ENCODE results near the gene RABGAP1L. TPM values are rescaled to one million over a fixed set of nuclear protein-coding genes. Genes with fewer than 3 reads are reported as not detected.
A peak's percentile ranks its signal among the peaks of the same experiment; 100 is the strongest.
"Not testable (repeated sequence)": the region's sequence is repeated elsewhere in the genome, so short reads cannot be mapped to it uniquely, and the experiment has no call there.

RABGAP1L gene
- polyA plus RNA-seq (ENCODE audit: insufficient read length) = 9.2 TPM

DNA sequence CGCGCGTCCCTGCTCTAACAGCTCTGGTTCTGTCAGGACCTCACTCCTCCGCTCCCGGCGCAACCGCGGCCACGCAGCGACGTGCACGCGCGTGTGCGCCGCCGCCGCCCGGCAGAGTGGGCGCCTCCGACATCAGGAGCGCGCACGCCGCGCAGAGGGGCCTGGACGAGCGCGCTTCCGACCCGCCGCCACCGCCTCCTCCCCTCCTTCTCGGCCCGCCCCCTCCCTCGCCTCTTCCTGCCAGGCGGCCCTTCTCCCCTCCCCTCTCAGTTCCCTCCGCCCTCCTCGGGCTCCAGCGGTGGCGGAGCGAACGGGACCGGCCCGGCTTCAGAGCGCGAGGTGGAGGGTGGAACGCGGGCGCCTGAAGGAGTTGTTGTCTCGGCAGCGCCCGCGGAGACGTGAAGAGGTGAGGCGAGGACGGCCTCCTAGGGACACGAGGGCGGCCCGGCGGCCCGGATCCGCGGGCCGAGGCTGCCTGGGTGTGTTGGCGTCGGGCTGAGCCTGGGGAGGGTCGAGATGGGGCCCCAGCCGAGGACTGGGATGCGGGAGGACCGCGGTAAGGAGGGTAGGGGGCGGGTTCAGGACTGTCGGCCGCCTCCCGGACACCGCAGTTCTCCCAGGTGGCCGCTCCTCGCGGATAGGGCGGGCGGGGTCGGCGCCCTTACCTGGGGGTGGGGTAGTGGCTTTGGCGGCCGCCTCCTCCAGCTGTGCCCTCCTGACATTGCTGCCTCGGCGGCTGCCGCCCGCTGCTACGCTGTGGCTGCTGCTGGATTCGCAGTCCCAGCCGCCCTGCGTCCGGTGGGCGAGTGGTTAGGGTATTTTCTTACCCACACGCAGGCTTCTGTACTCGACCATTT lies at the start of gene RABGAP1L:
TSS of gene RABGAP1L (plus strand) at position 269 of the 857 bp plus-strand sequence.
- peak; percentile 99 for DNase-seq

DNA sequence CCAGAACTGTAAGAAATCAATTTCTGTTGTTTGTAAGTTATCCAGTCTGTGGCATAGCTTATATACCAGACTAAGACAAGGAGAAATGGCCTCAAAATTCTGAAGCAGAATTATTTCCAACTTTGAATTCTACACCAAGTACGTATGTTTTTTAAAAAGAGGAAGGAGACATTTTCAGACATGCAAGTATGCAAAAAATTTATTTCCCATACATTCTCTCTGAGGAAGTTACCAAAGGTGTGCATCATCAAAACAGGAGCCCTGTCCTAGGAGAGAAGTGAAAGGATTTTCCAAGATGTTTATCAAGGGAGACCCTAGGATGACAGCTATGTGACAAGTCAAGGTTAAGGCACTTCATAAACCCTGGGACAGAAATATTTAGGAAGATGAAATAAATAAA lies 49.3 kb upstream of the RABGAP1L start:
- no peak for DNase-seq

DNA sequence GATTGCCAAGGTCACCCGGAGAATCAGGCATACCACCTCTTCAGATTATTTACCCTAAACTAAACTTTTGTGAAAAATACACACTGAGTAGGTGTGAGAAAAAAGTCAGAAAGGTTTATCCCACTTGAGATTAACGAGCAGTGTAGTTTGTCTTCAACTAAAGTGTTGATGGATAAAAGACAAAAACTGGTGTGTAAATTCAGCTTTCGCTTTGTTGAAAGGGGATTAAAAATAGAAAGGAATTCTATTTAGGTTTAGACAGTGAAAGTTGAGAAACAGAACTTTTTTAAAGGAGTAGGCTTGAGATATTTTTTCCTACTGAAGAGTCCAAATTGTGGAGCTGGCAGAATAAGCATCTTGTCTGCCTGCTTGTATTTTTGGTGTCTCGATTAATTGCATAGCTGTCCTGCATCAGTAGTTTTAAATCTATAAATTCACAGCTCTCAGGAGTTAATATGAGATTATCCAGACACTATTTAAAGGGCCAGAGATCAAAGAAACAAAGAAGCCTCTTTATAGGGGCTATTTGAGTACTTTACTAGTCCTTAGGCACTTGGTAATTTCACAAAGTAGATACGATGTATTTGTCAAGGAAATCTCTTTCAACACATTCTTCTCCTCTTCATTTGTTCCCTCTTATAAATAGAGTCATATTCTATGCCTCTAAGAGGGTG lies 46.7 kb upstream of the RABGAP1L start:
- peak; percentile 15 for DNase-seq

DNA sequence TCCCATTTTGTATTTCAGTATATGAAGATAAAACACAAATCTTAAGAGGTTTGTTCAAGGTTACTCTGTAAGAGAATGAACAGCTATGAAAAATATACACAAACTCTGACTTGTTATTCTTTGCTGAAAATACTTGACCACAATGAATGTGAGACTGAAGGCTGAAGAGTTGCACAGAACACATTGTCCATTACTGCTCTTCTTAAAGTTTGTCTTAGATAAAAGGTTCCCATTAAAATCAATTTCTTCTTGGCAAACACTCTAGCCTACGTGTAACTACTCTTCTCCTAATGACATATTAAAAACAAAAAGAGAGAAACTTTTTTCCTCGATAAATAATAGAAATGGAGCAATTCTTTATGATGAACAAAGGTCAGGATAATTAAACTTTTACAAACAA lies 45.2 kb upstream of the RABGAP1L start:
- no peak for DNase-seq

DNA sequence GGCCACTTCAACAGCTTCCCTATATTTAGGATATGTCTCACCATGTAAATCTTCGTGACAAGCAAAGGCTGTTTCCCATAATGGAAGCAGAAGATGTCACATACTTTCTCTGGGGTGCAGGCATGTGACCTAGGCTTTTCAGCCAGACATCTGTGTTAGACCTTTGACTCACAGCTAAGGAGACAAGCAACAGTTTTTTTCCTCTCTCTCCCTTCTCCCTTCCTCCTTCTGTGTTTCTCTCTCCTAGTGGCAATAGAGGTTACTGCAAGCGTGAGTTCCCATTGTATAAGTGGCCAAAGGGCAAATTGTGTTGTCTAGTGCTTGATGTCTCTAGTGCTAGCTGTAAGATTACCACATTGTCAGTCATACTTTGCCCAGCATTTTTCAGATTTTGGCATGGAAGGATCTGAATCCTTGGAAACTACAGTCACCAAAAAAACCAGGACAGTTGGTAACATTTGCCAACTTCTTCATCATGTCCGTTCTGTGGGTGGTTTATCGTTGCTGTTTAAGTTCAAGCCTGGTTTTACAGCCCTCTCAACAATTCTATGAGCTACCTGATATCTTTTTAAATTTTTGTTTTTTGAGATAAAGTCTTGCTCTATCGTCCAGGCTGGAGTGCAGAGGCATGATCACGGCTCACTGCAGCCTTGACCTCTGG lies 44.4 kb upstream of the RABGAP1L start:
- no peak for DNase-seq

DNA sequence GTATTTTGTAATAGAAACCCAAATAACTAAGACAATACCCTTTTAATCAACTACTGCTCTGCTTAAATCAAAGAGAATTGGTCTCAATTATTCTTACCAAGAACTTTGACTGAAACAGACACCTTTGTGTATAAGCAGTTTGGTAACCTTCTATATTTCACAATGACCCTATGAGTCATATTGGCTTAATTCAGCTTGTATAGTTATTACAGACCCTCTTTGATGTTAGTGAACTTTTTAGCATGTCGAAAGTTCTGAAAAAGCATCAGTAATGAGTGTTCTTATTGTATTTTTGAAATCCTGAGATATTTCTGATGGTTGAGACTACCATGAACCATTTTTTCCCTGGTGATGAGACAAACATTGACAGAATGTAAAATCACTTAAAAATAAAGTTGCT lies 43.3 kb upstream of the RABGAP1L start:
- no peak for DNase-seq

DNA sequence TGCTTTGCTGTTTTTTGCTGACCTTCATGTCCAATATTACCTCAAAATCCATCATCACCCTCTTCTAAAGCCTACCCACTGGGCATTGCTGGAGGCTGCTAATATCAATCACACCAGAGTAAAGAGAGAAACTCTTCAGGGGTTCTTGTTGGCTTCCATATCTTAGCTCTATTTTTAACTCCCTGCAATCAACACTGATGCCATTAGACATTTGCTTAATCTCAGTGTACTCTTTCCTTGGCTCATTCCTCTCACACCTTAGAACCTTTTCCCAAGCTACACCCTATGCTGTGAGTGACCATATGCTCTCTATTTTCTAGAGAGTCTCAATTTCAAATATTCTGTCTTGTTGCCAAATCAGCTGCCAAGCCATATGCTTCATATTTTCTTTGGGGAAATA lies 40.6 kb upstream of the RABGAP1L start:
- DNase-seq = no peak

DNA sequence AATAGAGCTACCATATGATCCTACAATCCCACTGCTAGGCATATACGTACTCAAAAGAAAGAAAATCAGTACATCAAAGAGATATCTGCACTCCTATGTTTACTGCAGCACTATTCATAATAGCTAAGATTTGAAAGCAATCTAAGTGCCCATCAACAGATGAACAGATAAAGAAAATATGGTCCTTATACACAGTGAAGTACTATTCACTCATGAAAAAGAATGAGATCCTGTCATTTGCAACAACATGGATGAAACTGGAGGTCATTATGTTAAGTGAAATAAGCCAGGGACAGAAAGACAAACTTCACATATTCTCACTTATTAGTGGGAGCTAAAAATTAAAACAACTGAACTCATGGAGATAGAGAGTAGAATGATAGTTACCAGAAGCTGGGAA lies 37.0 kb upstream of the RABGAP1L start:
- DNase-seq = not testable (repeated sequence)

DNA sequence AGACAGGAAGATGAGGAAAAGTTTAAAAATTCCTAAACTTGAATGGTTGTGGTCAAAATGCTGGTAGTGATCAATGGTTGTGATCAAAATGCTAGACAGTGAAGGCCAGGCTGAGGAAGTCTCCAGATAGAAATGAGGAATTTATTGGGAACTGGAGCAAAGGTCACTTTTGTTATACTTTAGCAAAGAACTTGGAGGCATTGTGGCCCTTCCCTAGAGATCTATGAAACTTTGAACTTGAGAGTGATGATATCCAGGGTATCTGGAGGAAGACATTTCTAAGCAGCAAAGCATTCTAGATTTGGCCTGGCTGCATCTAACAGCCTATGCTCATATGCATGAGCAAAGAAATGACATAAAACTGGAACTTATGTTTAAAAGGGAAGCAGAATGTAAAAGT lies 35.5 kb upstream of the RABGAP1L start:
- DNase-seq = no peak

DNA sequence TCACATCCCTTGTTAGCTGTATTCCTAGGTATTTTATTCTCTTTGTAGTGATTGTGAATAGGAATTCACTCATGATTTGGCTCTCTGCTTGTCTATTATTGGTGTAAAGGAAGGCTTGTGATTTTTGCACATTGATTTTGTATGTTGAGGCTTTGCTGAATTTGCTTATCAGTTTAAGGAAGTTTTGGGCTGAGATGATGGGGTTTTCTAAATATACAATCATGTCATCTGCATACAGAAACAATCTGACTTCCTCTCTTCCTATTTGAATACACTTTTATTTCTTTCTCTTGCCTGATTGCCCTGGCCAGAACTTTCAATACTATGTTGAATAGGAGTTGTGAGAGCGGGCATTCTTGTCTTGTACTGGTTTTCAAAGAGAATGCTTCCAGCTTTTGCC lies 32.1 kb upstream of the RABGAP1L start:
- DNase-seq = not testable (repeated sequence)

DNA sequence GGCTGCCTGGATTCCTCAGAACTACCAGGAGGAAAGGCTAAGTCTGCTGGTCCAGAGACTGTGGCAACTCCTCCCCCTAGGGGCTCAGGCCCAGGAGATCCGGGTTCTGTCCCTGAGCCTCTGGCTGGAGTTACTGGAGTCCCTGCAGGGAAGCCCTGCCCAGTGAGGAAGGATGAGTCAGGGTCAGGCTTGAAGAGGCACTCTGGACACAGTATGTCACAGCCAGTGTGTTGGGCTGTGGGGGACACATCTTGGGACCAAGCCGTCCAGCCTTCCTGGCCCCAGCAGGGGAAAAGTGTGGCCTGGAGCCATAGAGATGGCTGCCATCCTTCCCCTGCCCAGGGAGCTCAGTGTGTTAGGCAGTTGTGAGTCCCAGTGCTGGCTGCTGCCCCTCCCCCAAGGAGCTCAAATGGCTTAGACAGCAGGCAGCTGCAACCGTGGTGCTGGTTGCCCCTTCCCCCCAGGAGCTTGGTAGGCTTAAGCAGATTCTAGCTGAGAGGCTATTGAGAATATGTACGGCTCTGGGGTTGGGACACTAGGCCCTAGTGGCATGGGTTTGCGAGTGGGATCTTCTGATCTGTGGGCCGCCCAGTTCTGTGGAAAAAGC lies 28.2 kb upstream of the RABGAP1L start:
- no peak for DNase-seq

DNA sequence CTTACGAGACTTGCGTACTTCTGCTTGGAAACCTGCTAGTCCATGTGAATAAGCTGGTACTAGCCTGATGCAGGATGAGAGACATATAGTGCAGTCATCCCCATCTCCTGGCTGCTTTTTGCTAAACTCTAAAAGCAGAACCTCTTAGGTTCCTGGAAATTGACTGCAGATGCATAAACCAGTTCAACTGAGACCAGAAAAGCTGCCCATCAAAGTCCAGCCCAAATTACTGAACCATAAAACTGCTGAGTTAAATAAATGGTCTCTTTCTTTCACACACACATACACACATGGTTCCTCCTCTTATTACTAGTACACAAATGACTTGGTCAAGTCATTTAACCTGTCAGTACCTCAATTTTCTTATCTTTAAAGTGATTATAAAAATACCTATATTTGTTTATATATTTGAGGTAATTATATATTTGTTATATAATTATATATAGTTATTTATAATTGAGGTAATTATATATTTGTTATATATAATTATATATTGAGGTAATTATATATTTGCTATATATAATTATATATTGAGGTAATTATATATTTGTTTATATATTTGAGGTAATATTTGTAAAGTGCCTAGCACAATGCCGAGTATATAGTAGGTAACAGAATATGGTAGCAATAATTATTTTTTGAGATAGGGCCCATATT lies 25.2 kb upstream of the RABGAP1L start:
- no peak for DNase-seq

DNA sequence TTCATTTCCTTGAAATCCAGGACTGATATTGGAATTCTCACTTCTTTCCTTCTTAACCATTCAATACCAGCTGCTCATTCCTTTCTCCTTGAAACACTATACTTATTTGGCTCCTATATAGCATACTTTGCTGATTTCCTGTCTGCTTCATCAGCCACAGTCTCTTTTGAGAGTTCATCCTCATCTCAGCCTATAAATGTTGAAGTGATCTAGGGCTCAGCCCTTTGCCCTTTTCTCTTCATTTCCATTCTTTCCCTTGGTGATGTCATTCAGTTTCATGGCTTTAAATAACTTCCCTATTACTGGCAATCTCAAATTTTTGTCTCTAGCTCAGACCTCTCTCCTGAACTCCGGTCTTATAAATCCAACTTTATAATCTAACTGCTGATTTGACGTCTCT lies 24.1 kb upstream of the RABGAP1L start:
- no peak for DNase-seq

DNA sequence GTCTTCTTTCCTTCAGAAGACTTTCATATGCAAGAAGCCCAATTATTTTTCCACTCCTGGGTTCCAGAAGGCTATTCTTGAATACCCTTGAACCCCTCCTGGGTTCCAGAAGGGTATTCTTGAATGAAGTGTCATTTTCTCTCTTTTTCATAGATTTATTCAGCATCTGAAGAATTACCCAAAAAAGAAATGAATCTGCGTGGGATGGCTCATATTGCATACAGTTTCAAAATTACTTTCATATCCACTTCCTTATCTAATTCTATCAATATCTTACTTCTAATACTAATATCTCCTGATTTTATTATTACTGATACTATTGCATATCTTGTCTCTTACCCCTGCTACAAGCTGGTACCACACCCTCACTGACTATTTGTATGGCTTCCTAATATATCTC lies 22.6 kb upstream of the RABGAP1L start:
- DNase-seq = no peak

DNA sequence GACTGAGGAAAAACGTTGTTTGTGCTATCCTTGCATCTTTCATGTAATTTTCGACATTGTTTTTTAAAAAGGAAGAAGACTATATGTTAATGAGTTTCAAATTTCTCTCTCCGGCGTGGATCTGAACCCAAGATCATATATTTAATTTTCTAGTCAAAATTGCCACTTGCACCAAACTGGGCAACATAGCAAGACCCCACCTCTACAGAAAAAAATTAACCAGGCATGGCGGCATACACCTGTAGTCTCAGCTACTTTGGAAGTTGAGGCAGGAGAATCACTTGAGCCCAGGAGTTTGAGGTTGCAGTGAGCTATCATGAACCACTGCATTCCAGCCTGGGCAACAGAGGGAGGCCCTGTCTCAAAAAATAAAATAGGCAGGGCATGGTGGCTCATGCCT lies 16.5 kb upstream of the RABGAP1L start:
- DNase-seq = no peak

DNA sequence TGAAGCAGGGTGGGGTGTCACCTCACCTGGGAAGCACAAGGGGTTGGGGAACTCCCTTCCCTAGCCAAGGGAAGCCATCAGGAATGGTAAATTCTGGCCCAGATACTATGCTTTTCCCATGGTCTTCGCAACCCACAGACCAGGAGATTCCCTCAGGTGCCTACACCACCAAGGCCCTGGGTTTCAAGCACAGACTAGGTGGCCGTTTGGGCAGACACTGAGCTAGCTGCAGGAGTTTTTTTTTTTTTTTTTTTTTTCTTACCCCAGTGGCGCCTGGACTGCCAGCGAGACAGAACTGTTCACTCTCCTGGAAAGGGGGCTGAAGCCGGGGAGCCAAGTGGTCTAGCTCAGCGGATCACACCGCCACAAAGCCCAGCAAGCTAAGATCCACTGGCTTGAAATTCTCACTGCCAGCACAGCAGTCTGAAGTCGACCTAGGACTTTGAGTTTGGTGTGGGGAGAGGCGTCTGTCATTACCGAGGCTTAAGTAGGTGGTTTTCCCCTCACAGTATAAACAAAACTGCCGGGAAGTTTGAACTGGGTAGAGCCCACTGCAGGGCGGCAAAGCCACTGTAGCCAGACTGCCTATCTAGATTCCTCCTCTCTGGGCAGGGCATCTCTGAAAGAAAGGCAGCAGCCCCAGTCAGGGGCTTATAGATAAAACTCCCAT lies 15.5 kb upstream of the RABGAP1L start:
- DNase-seq = not testable (repeated sequence)

DNA sequence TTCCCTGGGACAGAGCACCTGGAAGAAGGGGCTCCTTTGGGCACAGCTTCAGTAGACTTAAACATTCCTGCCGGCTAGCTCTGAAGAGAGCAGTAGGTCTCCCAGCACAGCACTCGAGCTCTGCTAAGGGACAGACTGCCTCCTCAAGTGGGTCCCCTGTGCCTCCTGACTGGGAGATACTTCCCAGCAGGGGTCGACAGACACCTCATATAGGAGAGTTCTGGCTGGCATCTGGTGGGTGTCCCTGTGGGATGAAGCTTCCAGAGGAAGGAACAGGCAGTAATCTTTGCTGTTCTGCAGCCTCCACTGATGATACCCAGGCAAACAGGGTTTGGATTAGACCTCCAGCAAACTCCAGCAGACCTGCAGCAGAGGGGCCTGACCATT lies 14.9 kb upstream of the RABGAP1L start:
- DNase-seq = not testable (repeated sequence)

DNA sequence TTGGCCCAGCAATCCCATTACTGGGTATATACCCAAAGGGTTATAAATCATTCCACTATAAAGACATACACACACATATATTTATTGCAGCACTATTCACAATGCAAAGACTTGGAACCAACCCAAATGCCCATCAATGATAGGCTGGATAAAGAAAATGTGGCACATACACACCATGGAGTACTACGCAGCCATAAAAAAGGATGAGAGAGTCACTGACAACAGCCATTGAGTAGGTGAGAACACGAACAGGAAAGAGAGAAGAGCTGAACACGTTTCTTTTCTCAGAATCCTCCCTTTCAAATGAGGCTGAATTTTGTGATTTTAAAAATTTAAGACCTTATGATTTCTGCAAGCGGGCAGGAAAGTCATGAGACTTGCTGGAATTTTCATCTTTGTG lies 10.1 kb upstream of the RABGAP1L start:
- DNase-seq = no peak

DNA sequence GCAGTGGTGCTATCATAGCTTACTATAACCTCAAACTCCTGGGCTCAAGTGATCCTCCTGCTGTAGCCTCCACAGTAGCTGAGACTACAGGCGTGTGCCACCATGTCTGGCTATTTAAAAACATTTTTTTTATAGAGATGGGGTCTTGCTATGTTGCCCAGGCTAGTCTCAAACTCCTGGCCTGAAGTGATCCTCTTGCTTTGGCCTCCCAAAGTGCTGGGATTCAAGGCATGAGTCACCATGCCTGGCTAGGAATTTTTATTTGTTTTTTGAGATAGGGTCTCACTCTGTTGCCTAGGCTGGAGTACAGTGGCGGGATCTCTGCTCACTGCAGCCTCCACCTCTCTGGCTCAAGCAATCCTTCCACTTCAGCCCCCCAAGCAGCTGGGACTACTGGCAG lies 8.8 kb upstream of the RABGAP1L start:
- no peak for DNase-seq

DNA sequence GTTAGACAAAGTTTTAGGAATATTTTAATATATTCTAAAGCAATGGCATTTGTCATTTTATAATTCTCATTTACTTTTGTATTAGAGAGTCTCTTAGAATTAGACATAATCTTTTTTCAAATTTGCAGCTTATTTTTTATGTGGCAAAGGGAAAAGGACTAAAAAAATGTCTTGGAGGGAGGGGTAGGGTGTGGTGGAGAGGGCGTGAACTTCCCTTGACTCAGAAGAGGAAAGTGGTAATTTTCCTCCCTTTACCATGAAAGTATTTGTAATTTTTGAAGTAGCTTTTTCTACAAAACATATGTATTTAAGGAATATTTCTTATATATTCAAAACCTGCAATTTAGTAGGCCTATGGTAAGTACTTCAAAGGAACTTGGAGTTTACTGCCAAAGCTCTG lies 6.9 kb upstream of the RABGAP1L start:
- no peak for DNase-seq

DNA sequence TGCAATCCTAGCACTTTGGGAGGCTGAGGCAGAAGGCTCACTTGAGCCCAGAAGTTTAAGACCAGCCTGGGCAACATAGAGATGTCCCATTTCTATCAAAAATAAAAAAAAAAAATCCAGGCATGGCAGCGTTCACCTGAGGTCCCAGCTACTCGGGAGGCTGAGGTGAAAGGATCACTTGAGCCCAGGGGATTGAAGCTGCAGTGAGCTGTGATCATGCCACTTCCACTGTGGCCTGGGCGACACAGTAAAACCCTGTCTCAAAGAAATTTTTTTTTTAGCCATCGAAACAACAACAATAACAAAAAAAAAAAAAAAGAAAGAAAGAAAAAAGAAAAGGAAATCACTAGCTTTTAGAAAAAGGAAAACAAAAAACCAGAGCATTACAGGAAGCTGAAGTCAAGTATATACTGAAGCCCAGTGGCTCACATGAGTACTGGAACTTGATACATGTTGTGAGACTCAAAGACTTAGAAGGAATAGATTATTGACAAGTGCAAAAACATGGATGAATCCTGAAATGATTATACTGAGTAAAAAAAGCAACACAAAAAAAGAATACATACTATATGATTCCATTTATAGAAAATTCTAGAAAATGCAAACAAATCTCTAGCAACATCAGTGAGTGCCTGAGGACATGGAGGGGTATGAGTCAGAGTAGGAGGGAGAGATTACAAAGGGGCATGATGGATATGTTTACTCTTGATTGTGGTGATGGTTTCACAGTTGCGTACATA lies 6.1 kb upstream of the RABGAP1L start:
- DNase-seq = no peak

DNA sequence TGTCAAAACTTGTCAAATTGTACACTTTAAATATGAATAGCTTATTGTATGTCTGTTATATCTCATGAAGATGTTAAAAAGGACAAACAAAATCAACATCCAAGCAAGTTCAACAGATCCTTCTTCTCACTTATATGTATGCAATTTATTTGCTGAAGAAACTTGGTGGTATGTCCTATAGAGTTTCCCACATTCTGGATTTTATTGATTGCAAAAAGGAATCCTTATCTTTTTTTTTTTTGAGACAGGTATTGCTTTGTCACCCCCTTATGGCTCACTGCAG lies 5.6 kb upstream of the RABGAP1L start:
- no peak for DNase-seq
